HFFc6 (cell line): Measurements from ENCODE around the gene FTSJ1. TPM values are rescaled to one million over a fixed set of nuclear protein-coding genes. Genes with fewer than 3 reads are reported as not detected.

Source experiments
- DNase-seq: peaks from one replicate; pipeline ENCODE4 v3.0.0-alpha.2; 2018
- H3K27ac Mint-ChIP-seq: 2 replicates; pipeline ENCODE4 v1.8.0; 2020; ENCODE audit warnings: mild to moderate bottlenecking, mixed read lengths
- H3K27me3 Mint-ChIP-seq: 2 replicates; pipeline ENCODE4 v1.8.0; 2021; ENCODE audit warnings: mild to moderate bottlenecking, moderate library complexity, mixed read lengths; ENCODE audit not compliant: insufficient read depth
- H3K36me3 Mint-ChIP-seq: 2 replicates; pipeline ENCODE4 v1.8.0; 2021; ENCODE audit warnings: low read depth, mixed read lengths
- H3K4me1 Mint-ChIP-seq: 2 replicates; pipeline ENCODE4 v1.8.0; 2020; ENCODE audit warnings: low read depth, mixed read lengths
- H3K4me3 Mint-ChIP-seq: 2 replicates; pipeline ENCODE4 v1.8.0; 2020; ENCODE audit warnings: mild to moderate bottlenecking, moderate library complexity, mixed read lengths
- H3K9me3 Mint-ChIP-seq: 2 replicates; pipeline ENCODE4 v1.8.0; 2020; ENCODE audit warnings: mild to moderate bottlenecking, mixed read lengths
- total RNA-seq, 6 experiments: library from RNA; stranded (reverse); fragmentation: NEBNext Ultra II Directional; extraction: Animal tissue kit (Norgen Biotek cat#: 25700); gene quantifications; 2 replicates in 1 of 6; 3 replicates in 5 of 6; pipeline ENCODE4 v1.2.3, GENCODE V29; 2021
- TF ChIP-seq, protein P1 (sequence below): fragments of 200-600 bp; sonication (generic); IDR thresholded peaks from 2 replicates; pipeline ENCODE4 v1.5.0; 2021; ENCODE audit warnings: antibody characterized with exemption, mild to moderate bottlenecking

Gene FTSJ1
- total RNA-seq, 6 experiments from 2014 or later = 51.5 to 66.7 (median 59.7) TPM

DNA sequence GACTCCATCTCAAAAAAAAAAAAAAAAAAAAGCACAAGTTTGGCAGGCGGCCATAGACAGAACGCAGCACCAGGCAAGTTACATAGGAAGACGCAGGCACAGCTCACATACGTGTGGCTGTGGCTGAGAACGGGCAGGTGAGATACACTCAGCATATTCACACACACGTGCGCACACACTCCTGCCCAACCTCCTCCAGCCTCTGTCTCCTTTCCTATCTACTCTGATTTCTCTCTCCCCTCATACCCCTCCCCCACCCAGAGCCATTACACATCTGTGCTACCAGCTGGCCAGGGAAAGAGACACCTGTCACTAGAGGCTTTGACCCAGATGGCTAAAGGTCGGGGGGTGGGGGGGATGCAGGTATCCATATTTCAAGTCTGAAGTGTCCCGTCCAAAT is 3.8 kb upstream of the FTSJ1 start:
- H3K4me3 Mint-ChIP-seq = no peak overlapping the region
- peaks cover 2% of the 10 kb centered on the region; the same call in 1 of the 2 replicates for H3K27me3 Mint-ChIP-seq
- TF ChIP-seq, protein P1, sequence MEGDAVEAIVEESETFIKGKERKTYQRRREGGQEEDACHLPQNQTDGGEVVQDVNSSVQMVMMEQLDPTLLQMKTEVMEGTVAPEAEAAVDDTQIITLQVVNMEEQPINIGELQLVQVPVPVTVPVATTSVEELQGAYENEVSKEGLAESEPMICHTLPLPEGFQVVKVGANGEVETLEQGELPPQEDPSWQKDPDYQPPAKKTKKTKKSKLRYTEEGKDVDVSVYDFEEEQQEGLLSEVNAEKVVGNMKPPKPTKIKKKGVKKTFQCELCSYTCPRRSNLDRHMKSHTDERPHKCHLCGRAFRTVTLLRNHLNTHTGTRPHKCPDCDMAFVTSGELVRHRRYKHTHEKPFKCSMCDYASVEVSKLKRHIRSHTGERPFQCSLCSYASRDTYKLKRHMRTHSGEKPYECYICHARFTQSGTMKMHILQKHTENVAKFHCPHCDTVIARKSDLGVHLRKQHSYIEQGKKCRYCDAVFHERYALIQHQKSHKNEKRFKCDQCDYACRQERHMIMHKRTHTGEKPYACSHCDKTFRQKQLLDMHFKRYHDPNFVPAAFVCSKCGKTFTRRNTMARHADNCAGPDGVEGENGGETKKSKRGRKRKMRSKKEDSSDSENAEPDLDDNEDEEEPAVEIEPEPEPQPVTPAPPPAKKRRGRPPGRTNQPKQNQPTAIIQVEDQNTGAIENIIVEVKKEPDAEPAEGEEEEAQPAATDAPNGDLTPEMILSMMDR = no peak
- peaks cover 10% of the 10 kb centered on the region; the same call in 1 of the 2 replicates for H3K36me3 Mint-ChIP-seq
- no peaks in the 10 kb centered on the region for H3K9me3 Mint-ChIP-seq
- DNase-seq = no peak
- peaks cover 6% of the 10 kb centered on the region for H3K4me1 Mint-ChIP-seq
- no peak overlapping the region for H3K27ac Mint-ChIP-seq

DNA sequence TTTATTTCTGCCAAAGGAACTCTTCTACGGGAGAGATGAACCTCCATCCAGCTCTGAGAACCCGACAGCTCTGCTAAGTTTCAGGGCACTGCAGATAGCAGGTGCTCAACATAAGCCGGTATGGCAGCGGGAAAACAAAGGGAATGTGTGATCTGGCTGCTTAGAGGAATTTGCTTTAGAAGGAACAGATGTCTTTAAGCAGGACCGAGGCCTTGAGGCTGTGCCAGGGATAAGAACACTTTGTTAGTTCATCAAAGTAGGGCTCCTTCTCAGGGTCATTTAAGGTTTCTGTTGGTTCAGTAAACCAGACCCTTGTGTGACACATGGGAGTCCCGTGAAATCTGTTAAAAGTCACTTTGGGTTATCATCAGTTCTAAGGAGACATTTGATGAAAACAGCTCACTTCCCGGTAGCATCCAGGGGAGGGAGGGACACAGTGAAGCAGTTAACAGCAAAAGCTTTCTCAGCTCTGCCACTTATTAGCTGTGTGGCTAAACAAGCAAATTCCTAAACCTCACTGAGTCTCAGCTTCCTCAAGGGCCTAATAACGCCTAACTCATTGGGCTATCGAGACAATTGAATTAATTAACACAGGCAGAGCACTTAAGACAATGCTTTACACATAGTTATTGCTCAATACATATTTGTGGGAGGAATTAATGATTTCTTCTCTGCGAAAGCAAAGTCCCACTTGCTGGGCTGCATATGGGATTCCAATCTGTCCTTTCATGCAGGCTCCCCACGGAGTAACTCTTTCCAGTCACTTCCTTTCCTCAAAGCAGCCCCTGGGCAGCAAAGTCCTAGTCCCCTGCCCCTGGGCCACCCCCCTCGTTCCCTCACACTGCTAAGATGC is 2.9 kb upstream of the FTSJ1 start:
- H3K27me3 Mint-ChIP-seq = peaks cover 2% of the 10 kb centered on the region
- no peak overlapping the region for H3K4me3 Mint-ChIP-seq
- no peak for DNase-seq
- TF ChIP-seq, protein P1 = no peak
- no peak overlapping the region for H3K27ac Mint-ChIP-seq
- H3K4me1 Mint-ChIP-seq = peaks cover 12% of the 10 kb centered on the region
- peaks cover 15% of the 10 kb centered on the region; the same call in 1 of the 2 replicates for H3K36me3 Mint-ChIP-seq
- no peaks in the 10 kb centered on the region for H3K9me3 Mint-ChIP-seq

DNA sequence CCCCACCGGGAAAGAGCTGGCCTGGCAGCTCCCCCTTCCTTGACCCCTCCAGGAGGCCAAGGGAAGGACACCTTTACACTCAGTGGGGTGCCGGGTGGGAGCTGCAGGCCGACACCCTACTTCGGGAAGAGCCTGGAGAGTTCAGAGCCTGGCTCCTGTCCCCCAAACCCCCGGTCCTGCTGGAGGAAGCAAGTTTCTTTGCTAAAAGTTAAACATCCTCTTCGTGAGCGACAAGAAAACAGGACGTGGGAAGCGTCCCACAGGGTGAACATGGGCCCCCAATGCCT is 2.4 kb upstream of the FTSJ1 start:
- Mint-ChIP-seq H3K4me1 (peaks cover 12% of the 10 kb centered on the region), H3K27me3 (peaks cover 2% of the 10 kb centered on the region), H3K27ac (no peak overlapping the region), H3K9me3 (no peaks in the 10 kb centered on the region), H3K4me3 (no peak overlapping the region), H3K36me3 (peaks cover 15% of the 10 kb centered on the region; the same call in 1 of the 2 replicates)
- DNase-seq = no peak
- TF ChIP-seq, protein P1 = no peak

DNA sequence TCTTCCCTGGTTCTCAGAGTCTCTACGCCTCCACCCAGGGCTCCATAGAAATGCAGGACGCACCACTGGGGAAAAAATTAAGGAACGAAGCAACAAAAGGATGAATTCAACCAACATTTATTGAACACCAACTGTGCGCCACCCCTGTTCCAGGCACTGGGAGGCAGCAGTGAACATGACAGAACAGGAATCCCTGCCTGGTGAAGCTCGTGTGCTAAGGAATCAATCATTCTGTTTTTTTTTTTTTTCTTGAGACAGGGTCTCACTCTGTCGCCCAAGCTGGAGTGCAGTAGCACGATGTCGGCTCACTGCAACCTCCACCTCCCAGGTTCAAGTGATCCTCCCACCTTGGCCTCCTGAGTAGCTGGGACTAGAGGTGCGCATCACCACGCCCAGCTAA is 1.9 kb upstream of the FTSJ1 start:
- peak; percentile 1 for DNase-seq
- H3K4me3 Mint-ChIP-seq = no peak overlapping the region
- H3K27me3 Mint-ChIP-seq = peaks cover 2% of the 10 kb centered on the region
- H3K27ac Mint-ChIP-seq = no peak overlapping the region
- H3K4me1 Mint-ChIP-seq = peaks cover 12% of the 10 kb centered on the region
- TF ChIP-seq, protein P1 = peak; percentile 37
- H3K9me3 Mint-ChIP-seq = no peaks in the 10 kb centered on the region
- peaks cover 15% of the 10 kb centered on the region; the same call in 1 of the 2 replicates for H3K36me3 Mint-ChIP-seq

DNA sequence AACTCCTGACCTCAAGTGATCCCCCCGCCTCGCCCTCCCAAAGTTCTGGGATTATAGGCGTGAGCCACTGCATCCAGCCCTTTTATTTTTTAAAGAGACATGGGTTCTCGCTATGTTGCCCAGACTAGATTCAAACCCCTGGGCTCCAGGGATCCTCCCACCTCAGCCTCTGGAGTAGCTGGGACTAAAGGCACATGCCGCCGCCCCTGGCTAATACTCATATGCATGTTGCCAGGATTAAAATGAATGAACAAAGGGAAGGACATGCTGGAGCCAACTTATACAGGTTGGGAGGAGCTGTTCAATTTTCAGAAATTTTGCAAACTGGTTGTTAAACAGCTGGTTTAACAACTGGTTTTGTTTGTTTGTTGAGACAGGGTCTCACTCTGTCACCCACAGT is 1.4 kb upstream of the FTSJ1 start:
- TF ChIP-seq, protein P1 = no peak
- Mint-ChIP-seq H3K36me3 (peaks cover 15% of the 10 kb centered on the region; the same call in 1 of the 2 replicates), H3K4me3 (peak overlapping the region; percentile 90), H3K9me3 (no peaks in the 10 kb centered on the region), H3K4me1 (peaks cover 12% of the 10 kb centered on the region), H3K27ac (peak overlapping the region; percentile 94; the same call in 1 of the 2 replicates), H3K27me3 (peaks cover 2% of the 10 kb centered on the region)
- DNase-seq = no peak
